Esophagus mucosa (tissue), 1 donor: Measurements from ENCODE around the gene CDH18. TPM values are rescaled to one million over a fixed set of nuclear protein-coding genes. Genes with fewer than 3 reads are reported as not detected.
A peak's percentile ranks its signal among the peaks of the same experiment; 100 is the strongest.

Source experiments
- ATAC-seq: fragments of 200-7000 bp; cut with Tn5 transposase; one replicate; pipeline ENCODE4 v1.9.1; 2020
- total RNA-seq: library from RNA; stranded (reverse); gene quantifications from one replicate; pipeline ENCODE4 v1.2.4, GENCODE V29; 2023
- donor health status: DM: yes; HTN: yes; CAD: no.

The CDH18 gene
- total RNA-seq, 1 donor from 2014 or later = not detected

DNA sequence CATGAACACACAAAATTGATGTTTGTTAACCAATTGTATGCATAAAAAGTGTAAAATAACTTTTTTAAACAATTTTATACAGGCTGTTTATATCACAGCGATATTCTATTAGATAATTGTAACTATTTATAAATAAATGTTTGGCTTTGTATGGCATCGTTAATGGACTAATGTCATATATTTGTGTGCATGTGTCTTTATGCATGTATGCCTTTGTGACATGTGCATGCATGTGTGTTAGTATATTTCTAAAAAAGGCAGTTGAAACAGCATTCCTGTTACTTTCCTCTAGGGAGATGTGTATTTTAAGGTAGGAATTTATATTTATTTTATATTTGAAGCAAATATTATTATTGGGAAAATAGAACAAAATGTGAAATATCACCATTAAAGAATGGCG, 268.9 kb downstream of the CDH18 start:
- no peak for ATAC-seq

DNA sequence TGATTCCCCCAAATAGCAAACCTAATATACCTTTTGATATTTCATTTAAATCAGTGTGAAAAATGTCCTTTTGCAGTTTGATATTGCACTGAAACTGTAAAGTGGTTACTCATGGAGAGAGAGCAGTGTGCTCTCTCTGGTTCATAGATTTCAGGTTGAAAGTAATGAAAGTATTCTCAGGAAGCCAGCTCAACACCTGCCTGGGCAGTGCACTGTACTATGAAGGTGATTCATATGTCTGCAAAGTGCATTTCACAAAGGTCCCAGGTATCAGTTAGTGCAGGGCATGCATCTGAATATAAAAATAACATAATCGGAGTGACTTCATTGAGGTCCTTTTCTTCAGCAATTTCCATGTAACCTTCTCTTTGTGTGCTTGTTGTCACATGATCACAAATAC, 274.3 kb downstream of the CDH18 start:
- ATAC-seq = peak; percentile 71

GRCh38 chr5:19709403-19709802, 278.6 kb downstream of the CDH18 start:
- ATAC-seq = no peak

GRCh38 chr5:19706776-19707175, 281.2 kb downstream of the CDH18 start:
- ATAC-seq = no peak

- ATAC-seq = no peak
Measured at GRCh38 chr5:19701731-19702130, 286.3 kb downstream of the CDH18 start.

DNA sequence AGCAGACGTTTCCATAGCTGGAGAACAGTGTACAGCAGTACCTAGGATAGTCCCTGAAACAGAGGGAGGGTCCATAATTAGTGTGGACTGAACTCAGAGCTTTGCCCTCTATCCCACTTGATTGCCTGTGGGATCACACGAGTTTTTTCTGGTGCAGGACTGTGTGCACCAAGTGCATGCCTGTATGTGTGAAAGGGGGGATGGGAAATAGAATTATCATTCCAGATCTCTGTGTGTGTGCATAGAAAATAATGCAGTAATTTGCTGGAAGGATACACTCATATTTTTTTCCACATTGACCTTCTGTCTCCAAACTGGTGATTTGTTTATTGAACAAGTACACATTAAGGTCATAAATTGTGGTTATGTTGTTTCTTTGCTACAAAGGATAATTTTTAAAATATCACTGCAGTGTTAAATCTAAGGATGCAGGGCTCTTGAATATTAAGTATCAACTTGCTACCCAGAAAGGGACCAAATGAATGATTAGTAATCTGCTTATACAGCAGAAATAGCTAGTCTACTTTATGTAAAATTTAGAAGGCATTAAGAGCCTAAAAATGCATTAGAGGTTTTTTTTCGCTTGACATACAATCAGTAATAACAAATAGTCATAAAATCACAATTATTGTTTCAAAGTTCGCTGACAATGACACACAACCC, 292.9 kb downstream of the CDH18 start:
- no peak for ATAC-seq

DNA sequence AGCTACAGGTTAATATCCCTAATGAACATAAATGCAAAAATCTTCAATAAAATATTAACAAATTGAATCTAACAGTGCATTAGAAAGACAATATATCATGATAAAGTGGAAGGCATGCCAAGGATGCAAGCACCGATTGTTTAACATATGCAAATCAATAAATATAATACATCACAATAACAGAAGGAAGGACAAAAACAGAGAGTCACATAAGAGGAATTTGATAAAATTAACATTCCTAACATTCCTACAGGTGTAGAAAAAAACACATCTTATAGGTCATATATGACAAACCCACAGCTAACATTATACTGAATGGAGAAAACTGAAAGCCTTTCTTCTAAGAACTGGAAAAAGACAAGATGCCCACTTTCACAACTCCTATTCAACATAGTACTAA, 297.0 kb downstream of the CDH18 start:
- ATAC-seq = no peak

- ATAC-seq = no peak
Measured at GRCh38 chr5:19685473-19685872, 302.5 kb downstream of the CDH18 start.

GRCh38 chr5:19676895-19677294, 311.1 kb downstream of the CDH18 start:
- ATAC-seq = no peak

DNA sequence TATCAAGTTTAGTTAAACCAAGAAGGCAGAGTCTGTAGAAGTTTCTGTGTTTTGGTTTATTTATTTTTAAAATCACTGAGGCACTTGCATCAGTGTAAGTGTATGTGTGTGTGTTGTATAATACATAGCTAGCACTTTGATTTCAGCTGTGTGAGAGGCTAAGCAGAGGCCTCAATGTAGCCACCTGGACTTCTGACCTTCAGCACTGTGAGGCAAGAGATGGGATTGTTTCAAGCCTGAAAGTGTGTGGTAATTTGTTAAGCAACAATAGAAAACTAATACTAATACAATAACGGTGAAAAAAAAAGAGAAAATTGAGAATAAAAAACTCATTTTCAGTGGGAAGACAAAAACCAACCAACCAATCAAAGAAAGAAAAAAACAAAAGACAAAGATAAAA, 327.3 kb downstream of the CDH18 start:
- no peak for ATAC-seq

GRCh38 chr5:19655627-19656026, 332.4 kb downstream of the CDH18 start:
- no peak for ATAC-seq

- no peak for ATAC-seq
Measured at GRCh38 chr5:19638461-19638860, 349.5 kb downstream of the CDH18 start.

- no peak for ATAC-seq
Measured at GRCh38 chr5:19630876-19631275, 357.1 kb downstream of the CDH18 start.

GRCh38 chr5:19626211-19626610, 361.8 kb downstream of the CDH18 start:
- ATAC-seq = no peak

GRCh38 chr5:19625562-19625961, 362.4 kb downstream of the CDH18 start:
- ATAC-seq = no peak

- ATAC-seq = no peak
Measured at GRCh38 chr5:19619571-19619970, 368.4 kb downstream of the CDH18 start.

GRCh38 chr5:19616701-19617215, 371.2 kb downstream of the CDH18 start:
- no peak for ATAC-seq

DNA sequence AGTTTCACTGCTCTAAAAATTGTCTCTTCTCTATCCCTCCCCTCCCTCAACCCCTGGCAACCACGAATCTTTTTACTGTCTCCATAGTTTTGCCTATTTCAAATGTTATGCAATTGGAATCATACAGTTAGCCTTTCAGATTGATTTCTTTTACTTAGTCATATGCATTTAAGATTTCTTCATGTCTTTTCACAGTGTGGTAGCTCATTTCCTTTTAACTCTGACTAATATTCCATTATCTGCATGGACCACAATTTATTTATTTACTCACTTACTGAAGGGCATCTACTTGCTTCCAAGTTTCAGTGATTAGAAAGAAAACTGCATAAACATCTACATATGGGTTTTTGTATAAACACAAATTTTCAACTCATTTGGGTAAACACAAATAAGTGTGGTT, 372.3 kb downstream of the CDH18 start:
- no peak for ATAC-seq

- ATAC-seq = no peak
Measured at GRCh38 chr5:19615071-19615470, 372.9 kb downstream of the CDH18 start.

GRCh38 chr5:19608444-19609002, 379.5 kb downstream of the CDH18 start:
- no peak for ATAC-seq

GRCh38 chr5:19605846-19606407, 382.1 kb downstream of the CDH18 start:
- ATAC-seq = peak; percentile 82

GRCh38 chr5:19584131-19584530, 403.9 kb downstream of the CDH18 start:
- no peak for ATAC-seq

- ATAC-seq = no peak
Measured at GRCh38 chr5:19577882-19578281, 410.1 kb downstream of the CDH18 start.

DNA sequence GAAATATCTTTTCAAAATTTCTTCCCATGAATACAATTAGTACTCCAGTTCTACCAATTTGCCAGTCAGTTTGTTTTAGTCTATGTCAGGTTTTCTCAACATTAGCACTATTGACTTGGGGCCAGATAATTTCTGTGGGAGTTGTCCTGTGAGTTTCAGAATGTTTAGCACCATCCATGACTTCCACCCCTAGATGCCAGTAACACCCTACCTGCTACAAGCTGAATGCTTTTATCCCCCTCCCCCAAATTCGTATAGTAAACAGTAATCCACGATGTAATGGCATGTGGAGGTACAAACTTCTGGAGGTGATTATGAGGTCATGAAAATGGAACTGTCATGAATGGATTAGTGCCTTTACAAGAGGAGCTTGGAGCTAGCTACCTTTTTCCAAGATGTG, 420.0 kb downstream of the CDH18 start:
- ATAC-seq = no peak
